Astrocyte (in vitro differentiated cells and primary cell): ENCODE results near the gene TMBIM4. TPM values are rescaled to one million over a fixed set of nuclear protein-coding genes. Genes with fewer than 3 reads are reported as not detected.
"Not testable (repeated sequence)": the region's sequence is repeated elsewhere in the genome, so short reads cannot be mapped to it uniquely, and the experiment has no call there.

Source experiments
- DNase-seq: peaks from one replicate; pipeline ENCODE4 v3.0.0-alpha.2; 2010; ENCODE audit warnings: low read depth
- FAIRE-seq: peaks from 2 replicates; lab custom pipeline; 2011; peaks lifted over from hg19 to GRCh38; lab: Jason Lieb, UNC
- H2AFZ ChIP-seq: 2 replicates; pipeline ENCODE4 v1.6.0; 2012; ENCODE audit warnings: low read depth, low read length, inconsistent platforms
- H3K27ac ChIP-seq: 2 replicates; pipeline ENCODE4 v1.5.1; 2011; ENCODE audit warnings: low read depth, low read length, inconsistent platforms
- H3K27me3 ChIP-seq: 2 replicates; pipeline ENCODE4 v1.6.0; 2011; ENCODE audit warnings: low read length, inconsistent platforms; ENCODE audit not compliant: insufficient read depth
- H3K36me3 ChIP-seq: 2 replicates; pipeline ENCODE4 v1.5.1; 2011; ENCODE audit warnings: low read length, inconsistent platforms; ENCODE audit not compliant: insufficient read depth
- H3K4me1 ChIP-seq: 2 replicates; pipeline ENCODE4 v1.5.1; 2011; ENCODE audit warnings: low read length, inconsistent platforms; ENCODE audit not compliant: insufficient read depth
- H3K4me2 ChIP-seq: 2 replicates; pipeline ENCODE4 v1.6.0; 2012; ENCODE audit warnings: low read length, inconsistent platforms
- H3K4me3 ChIP-seq: 2 replicates; pipeline ENCODE4 v1.5.1; 2011; ENCODE audit warnings: low read depth, mild to moderate bottlenecking, low read length, inconsistent platforms; ENCODE audit not compliant: insufficient read depth
- H3K79me2 ChIP-seq: 2 replicates; pipeline ENCODE4 v1.6.0; 2012; ENCODE audit warnings: mild to moderate bottlenecking, low read length, inconsistent platforms; ENCODE audit not compliant: insufficient read depth
- H3K9ac ChIP-seq: 2 replicates; pipeline ENCODE4 v1.6.0; 2012; ENCODE audit warnings: mild to moderate bottlenecking, low read length, inconsistent platforms
- H3K9me3 ChIP-seq: 2 replicates; pipeline ENCODE4 v1.5.1; 2012; ENCODE audit warnings: low read depth, mild to moderate bottlenecking, low read length, inconsistent platforms; ENCODE audit not compliant: insufficient read depth
- H4K20me1 ChIP-seq: 2 replicates; pipeline ENCODE4 v1.6.0; 2012; ENCODE audit warnings: low read length, inconsistent platforms; ENCODE audit not compliant: insufficient read depth
- H3K27ac Mint-ChIP-seq: one replicate; pipeline ENCODE4 v1.8.0; 2021; ENCODE audit warnings: mild to moderate bottlenecking, mixed read lengths; ENCODE audit not compliant: unreplicated experiment
- H3K27me3 Mint-ChIP-seq: one replicate; pipeline ENCODE4 v1.8.0; 2021; ENCODE audit warnings: low read depth, mixed read lengths; ENCODE audit not compliant: unreplicated experiment
- H3K36me3 Mint-ChIP-seq: one replicate; pipeline ENCODE4 v1.8.0; 2021; ENCODE audit warnings: low read depth, mixed read lengths; ENCODE audit not compliant: unreplicated experiment
- H3K4me1 Mint-ChIP-seq: one replicate; pipeline ENCODE4 v1.8.0; 2021; ENCODE audit warnings: low read depth, mixed read lengths; ENCODE audit not compliant: unreplicated experiment
- H3K4me3 Mint-ChIP-seq: one replicate; pipeline ENCODE4 v1.8.0; 2021; ENCODE audit warnings: mild to moderate bottlenecking, moderate library complexity, mixed read lengths; ENCODE audit not compliant: unreplicated experiment
- H3K9me3 Mint-ChIP-seq: one replicate; pipeline ENCODE4 v1.8.0; 2021; ENCODE audit warnings: mild to moderate bottlenecking, mixed read lengths; ENCODE audit not compliant: unreplicated experiment
- CTCF ChIP-seq: IDR thresholded peaks from 2 replicates; pipeline ENCODE4 v1.5.1; 2011; ENCODE audit warnings: low read depth, mild to moderate bottlenecking, inconsistent platforms, low read length, moderate library complexity; ENCODE audit not compliant: insufficient read depth
- EZH2 ChIP-seq: IDR thresholded peaks from 2 replicates; pipeline ENCODE4 v1.6.1; 2012; ENCODE audit warnings: mild to moderate bottlenecking, low read length, inconsistent platforms; ENCODE audit not compliant: insufficient read depth
- total RNA-seq: library from RNA; stranded (reverse); gene quantifications from 2 replicates; pipeline ENCODE4 v1.2.1, GENCODE V29; 2021

The TMBIM4 gene
- total RNA-seq, 1 donor from 2014 or later = 41.5 TPM

GRCh38 chr12:66187821-66188220 is 18.0 kb upstream of the TMBIM4 start:
- Histone ChIP-seq H3K4me1 (peaks cover 3% of the 10 kb centered on the region), H3K36me3 (no peaks in the 10 kb centered on the region), H3K27ac (no peak overlapping the region), H3K9me3 (no peaks in the 10 kb centered on the region), H3K4me3 (no peak overlapping the region), H2AFZ (no peak overlapping the region), H3K79me2 (no peaks in the 10 kb centered on the region), H3K9ac (no peak overlapping the region), H3K27me3 (no peaks in the 10 kb centered on the region), H4K20me1 (no peaks in the 10 kb centered on the region), H3K4me2 (no peak overlapping the region)
- H3K9me3 Mint-ChIP-seq = peaks cover 9% of the 10 kb centered on the region
- H3K4me3 Mint-ChIP-seq = no peak overlapping the region
- H3K4me1 Mint-ChIP-seq = no peaks in the 10 kb centered on the region
- no peak for DNase-seq
- no peak for FAIRE-seq
- TF ChIP-seq EZH2 (no peak), CTCF (no peak)
- no peak overlapping the region for H3K27ac Mint-ChIP-seq
- peaks cover 51% of the 10 kb centered on the region for H3K27me3 Mint-ChIP-seq
- no peaks in the 10 kb centered on the region for H3K36me3 Mint-ChIP-seq

- Mint-ChIP-seq H3K36me3 (no peaks in the 10 kb centered on the region), H3K27me3 (peaks cover 51% of the 10 kb centered on the region), H3K4me1 (no peaks in the 10 kb centered on the region), H3K9me3 (peaks cover 9% of the 10 kb centered on the region), H3K27ac (no peak overlapping the region), H3K4me3 (no peak overlapping the region)
- H3K27ac ChIP-seq = no peak overlapping the region
- H3K9ac ChIP-seq = no peak overlapping the region
- H3K9me3 ChIP-seq = no peaks in the 10 kb centered on the region
- H2AFZ ChIP-seq = no peak overlapping the region
- no peaks in the 10 kb centered on the region for H3K36me3 ChIP-seq
- no peaks in the 10 kb centered on the region for H3K79me2 ChIP-seq
- H3K27me3 ChIP-seq = no peaks in the 10 kb centered on the region
- H3K4me1 ChIP-seq = peaks cover 3% of the 10 kb centered on the region
- no peak overlapping the region for H3K4me3 ChIP-seq
- H3K4me2 ChIP-seq = no peak overlapping the region
- no peaks in the 10 kb centered on the region for H4K20me1 ChIP-seq
- no peak for TF ChIP-seq CTCF
- no peak for TF ChIP-seq EZH2
- FAIRE-seq (no peak), DNase-seq (no peak)
Observed at GRCh38 chr12:66187036-66187435, 17.2 kb upstream of the TMBIM4 start.

- DNase-seq, H3K27ac Mint-ChIP-seq: not testable (repeated sequence)
Observed at GRCh38 chr12:66184822-66185221, 15.0 kb upstream of the TMBIM4 start.

More at GRCh38 chr12:66184822-66185221, 15.0 kb upstream of the TMBIM4 start:
- not testable (repeated sequence) for FAIRE-seq, H3K4me1 ChIP-seq, H3K4me2 ChIP-seq, H3K36me3 Mint-ChIP-seq, H3K79me2 ChIP-seq, H3K9ac ChIP-seq, H3K36me3 ChIP-seq, H3K4me3 Mint-ChIP-seq, H3K27me3 ChIP-seq, H3K4me3 ChIP-seq, H3K27ac ChIP-seq, H3K9me3 ChIP-seq, H3K4me1 Mint-ChIP-seq, H4K20me1 ChIP-seq, H2AFZ ChIP-seq, H3K9me3 Mint-ChIP-seq
- peaks cover 33% of the 10 kb centered on the region for H3K27me3 Mint-ChIP-seq
